ENCODE results near the gene HIVEP3.

Gene HIVEP3

GRCh38 chr1:41574842-41575241 is 343.9 kb downstream of the HIVEP3 start:
- peak; percentile 9 for DNase-seq (ENCODE audit: low read depth)
- no peak overlapping the region for H3K4me3 ChIP-seq (ENCODE audit: low read depth, low read length)
- TF ChIP-seq, protein P1, sequence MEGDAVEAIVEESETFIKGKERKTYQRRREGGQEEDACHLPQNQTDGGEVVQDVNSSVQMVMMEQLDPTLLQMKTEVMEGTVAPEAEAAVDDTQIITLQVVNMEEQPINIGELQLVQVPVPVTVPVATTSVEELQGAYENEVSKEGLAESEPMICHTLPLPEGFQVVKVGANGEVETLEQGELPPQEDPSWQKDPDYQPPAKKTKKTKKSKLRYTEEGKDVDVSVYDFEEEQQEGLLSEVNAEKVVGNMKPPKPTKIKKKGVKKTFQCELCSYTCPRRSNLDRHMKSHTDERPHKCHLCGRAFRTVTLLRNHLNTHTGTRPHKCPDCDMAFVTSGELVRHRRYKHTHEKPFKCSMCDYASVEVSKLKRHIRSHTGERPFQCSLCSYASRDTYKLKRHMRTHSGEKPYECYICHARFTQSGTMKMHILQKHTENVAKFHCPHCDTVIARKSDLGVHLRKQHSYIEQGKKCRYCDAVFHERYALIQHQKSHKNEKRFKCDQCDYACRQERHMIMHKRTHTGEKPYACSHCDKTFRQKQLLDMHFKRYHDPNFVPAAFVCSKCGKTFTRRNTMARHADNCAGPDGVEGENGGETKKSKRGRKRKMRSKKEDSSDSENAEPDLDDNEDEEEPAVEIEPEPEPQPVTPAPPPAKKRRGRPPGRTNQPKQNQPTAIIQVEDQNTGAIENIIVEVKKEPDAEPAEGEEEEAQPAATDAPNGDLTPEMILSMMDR (IDR thresholded peaks at IDR 0.05; ENCODE audit: insufficient read depth, low read depth, low read length, missing control alignments) = no peak

- DNase-seq (ENCODE audit: low read depth) = peak; percentile 90
- no peak overlapping the region for H3K4me3 ChIP-seq (ENCODE audit: low read depth, low read length)
- TF ChIP-seq, protein P1 (IDR thresholded peaks at IDR 0.05; ENCODE audit: insufficient read depth, low read depth, low read length, missing control alignments) = peak; percentile 94
Measured at GRCh38 chr1:41573785-41574713, 344.7 kb downstream of the HIVEP3 start.

GRCh38 chr1:41573194-41573593 is 345.5 kb downstream of the HIVEP3 start:
- TF ChIP-seq, protein P1 (IDR thresholded peaks at IDR 0.05; ENCODE audit: insufficient read depth, low read depth, low read length, missing control alignments) = no peak
- no peak overlapping the region for H3K4me3 ChIP-seq (ENCODE audit: low read depth, low read length)
- DNase-seq (ENCODE audit: low read depth) = no peak

- no peak for DNase-seq (ENCODE audit: low read depth)
- TF ChIP-seq, protein P1 (IDR thresholded peaks at IDR 0.05; ENCODE audit: insufficient read depth, low read depth, low read length, missing control alignments) = no peak
- no peak overlapping the region for H3K4me3 ChIP-seq (ENCODE audit: low read depth, low read length)
Measured at GRCh38 chr1:41572224-41572623, 346.5 kb downstream of the HIVEP3 start.

- H3K4me3 ChIP-seq (ENCODE audit: low read depth, low read length) = no peak overlapping the region
- TF ChIP-seq, protein P1 (IDR thresholded peaks at IDR 0.05; ENCODE audit: insufficient read depth, low read depth, low read length, missing control alignments) = no peak
- DNase-seq (ENCODE audit: low read depth) = no peak
Measured at GRCh38 chr1:41571041-41571440, 347.7 kb downstream of the HIVEP3 start.

- DNase-seq (ENCODE audit: low read depth) = no peak
- H3K4me3 ChIP-seq (ENCODE audit: low read depth, low read length) = no peak overlapping the region
- TF ChIP-seq, protein P1 (IDR thresholded peaks at IDR 0.05; ENCODE audit: insufficient read depth, low read depth, low read length, missing control alignments) = no peak
Measured at GRCh38 chr1:41568204-41568603, 350.5 kb downstream of the HIVEP3 start.

All from GM12865 (cell line).